Motor neuron (in vitro differentiated cells): ENCODE measurements around the gene ARFGAP3. TPM values are rescaled to one million over a fixed set of nuclear protein-coding genes. Genes with fewer than 3 reads are reported as not detected.
"Not testable (repeated sequence)": the region's sequence is repeated elsewhere in the genome, so short reads cannot be mapped to it uniquely, and the experiment has no call there.

Experiments used
- ATAC-seq, 8 experiments: fragments of 200-7000 bp; cut with Tn5 transposase; replicated peaks in 6 of 8; 2 replicates each; pipeline ENCODE4 v1.8.0; 2021; ENCODE audit warnings: mild to moderate bottlenecking in 8 of 8, moderate library complexity in 8 of 8
- H3K27ac ChIP-seq, 2 donors: fragments of 250-450 bp; sonication (Bioruptor Pico); 2 replicates each; pipeline ENCODE4 v1.9.0; 2021; ENCODE audit warnings: antibody characterized with exemption in 2 of 2, mild to moderate bottlenecking in 2 of 2, moderate library complexity in 1 of 2
- H3K4me1 ChIP-seq, 2 donors: fragments of 250-450 bp; sonication (Bioruptor Pico); replicated peaks in 1 of 2; 2 replicates each; pipeline ENCODE4 v1.6.1; 2021; ENCODE audit warnings: antibody characterized with exemption in 2 of 2, mild to moderate bottlenecking in 2 of 2, moderate library complexity in 1 of 2
- H3K4me3 ChIP-seq, 5 donors: fragments of 250-450 bp; sonication (Bioruptor Pico); 2 replicates each; pipeline ENCODE4 v1.9.0; 2021; ENCODE audit warnings: antibody characterized with exemption in 5 of 5, mild to moderate bottlenecking in 5 of 5, moderate library complexity in 4 of 5
- WGBS, 10 experiments: fragments of 450-650 bp; shearing (Covaris generic); methylation state at CpG; one replicate each; pipeline ENCODE4 v1.0.0; 2022; 5-methylcytosine and 5-hydroxymethylcytosine counted together
- in situ Hi-C, 9 experiments: fragments of 400-800 bp; cut with MboI; loops; one replicate each; pipeline ENCODE4 v1.15.0; 2021; ENCODE audit warnings: low sequenced_read_pairs in 9 of 9, low pct_unique_long_range_greater_than_20kb in 2 of 9; ENCODE audit not compliant: unreplicated experiment in 9 of 9
- total RNA-seq, 8 experiments: library from RNA; unstranded; fragments of 300-600 nt; gene quantifications; 2 replicates each; pipeline versions ENCODE4 v1.2.3 to v1.2.4, GENCODE V29; 2022

ARFGAP3 gene
- total RNA-seq, 8 experiments from 2014 or later: 22.3 to 64.2 (median 39.2) TPM

DNA sequence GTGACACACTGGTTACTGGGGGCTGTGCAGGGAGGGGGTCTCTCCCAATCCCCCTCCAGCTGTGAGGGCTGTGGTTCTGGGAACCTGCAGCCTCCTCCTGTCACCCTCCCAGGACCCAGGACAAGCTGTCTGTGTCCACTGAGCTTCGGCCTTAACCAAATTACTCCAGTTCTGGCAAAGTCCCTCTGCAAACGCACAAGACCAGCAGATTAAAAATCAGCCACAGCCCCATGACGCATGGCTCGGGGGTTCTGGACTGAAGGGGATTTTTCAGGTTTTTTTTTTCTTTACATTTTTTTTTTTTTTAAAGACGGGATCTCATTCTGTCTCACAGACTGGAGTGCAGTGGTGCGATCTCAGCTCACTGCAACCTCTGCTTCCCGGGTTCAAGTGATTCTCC, 104.2 kb downstream of the ARFGAP3 start:
- H3K4me1 ChIP-seq: peaks cover 0 to 4% of the 10 kb centered on the region in 2 donors
- no peak overlapping the region for H3K27ac ChIP-seq
- no peak for ATAC-seq
- in situ Hi-C loops: no loop called here
- 30 to 100% (median 85%) methylated on average over 2 to 6 of the region's 7 CpGs for WGBS, 10 experiments
- no peak overlapping the region for H3K4me3 ChIP-seq

DNA sequence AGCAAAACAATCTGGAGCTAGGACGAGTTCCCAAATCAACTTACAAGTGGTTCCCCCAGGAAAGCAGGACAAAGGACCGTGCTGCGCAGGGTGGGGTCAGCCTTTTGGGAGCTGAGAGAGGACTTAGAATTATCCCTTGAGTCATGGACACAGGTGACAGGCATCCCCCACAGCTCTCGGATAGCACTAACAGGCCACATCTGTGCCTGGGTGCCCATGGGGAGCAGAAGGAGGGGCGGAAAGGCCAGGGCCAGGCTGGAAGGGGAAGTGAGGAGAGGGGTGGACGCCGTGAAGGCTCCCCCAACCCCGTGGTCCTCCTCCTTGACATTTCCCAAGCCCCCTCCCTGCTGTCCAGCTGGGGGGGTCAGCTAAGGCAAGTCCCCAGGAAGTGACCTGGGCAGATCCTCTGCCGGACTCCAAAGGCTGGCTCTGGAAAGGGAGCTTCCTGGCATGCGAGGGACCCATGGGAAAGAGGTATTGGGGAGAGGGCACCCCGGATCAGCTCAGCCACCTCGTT, 104.8 kb downstream of the ARFGAP3 start:
- ATAC-seq: no peak
- H3K27ac ChIP-seq: no peak overlapping the region
- H3K4me1 ChIP-seq: peaks cover 0 to under 1% of the 10 kb centered on the region in 2 donors
- in situ Hi-C loops: no loop called here
- no peak overlapping the region for H3K4me3 ChIP-seq
- 0 to 75% (median 15%) methylated on average over 1 to 2 of the region's 12 CpGs; no CpG with 5 or more reads in 6 of the 10 experiments for WGBS, 10 experiments

DNA sequence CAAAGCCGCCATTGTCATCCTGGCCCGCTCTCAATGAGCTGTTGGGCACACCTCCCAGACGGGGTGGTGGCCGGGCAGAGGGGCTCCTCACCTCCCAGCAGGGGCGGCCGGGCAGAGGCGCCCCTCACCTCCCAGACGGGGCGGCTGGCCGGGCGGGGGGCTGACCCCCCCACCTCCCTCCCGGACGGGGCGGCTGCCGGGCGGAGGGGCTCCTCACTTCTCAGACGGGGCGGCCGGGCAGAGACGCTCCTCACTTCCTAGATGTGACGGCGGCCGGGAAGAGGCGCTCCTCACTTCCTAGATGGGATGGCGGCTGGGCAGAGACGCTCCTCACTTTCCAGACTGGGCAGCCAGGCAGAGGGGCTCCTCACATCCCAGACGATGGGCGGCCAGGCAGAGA, 106.7 kb downstream of the ARFGAP3 start:
- H3K4me1 ChIP-seq, in situ Hi-C loops, ATAC-seq, H3K4me3 ChIP-seq, H3K27ac ChIP-seq: not testable (repeated sequence)
- no CpG with 5 or more reads among the region's 28 CpGs for WGBS, 10 experiments

DNA sequence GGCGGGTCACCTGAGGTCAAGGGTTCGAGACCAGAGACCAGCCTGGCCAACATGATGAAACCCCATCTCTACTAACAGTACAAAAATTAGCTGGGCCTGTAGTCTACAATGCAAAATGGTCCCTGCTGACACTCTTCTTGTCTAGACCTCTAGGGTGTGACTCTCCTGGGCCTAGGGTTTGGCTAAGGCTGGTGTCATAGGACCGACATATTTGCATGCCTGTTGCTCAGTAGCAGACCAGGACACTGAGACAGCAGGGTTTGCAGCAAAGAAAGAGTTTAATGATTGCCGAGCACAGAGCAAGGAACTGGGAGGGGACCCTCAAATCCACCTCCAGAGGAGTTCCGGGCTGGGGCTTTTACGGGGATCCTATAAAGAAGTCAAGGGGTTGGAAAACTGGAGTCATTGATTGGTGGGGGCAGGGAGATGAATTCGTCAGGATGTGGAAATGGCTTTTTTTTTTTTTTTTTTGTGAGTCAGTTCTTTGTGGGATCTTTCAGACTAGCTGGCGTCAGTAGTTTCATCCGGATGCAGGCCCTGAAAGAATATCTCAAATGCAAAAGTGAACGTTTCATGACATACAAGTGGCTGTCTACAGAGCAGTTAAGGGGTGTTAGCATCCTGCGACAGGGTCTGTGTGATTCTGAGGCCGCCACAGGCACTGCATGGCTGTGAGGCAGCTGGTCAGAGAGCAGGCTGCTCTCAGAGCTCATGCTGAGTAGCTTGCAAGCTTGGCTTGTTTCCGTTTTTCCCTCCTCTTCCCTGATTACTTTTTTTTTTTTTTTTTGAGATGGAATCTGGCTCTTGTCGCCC, 109.2 kb downstream of the ARFGAP3 start:
- no peaks in the 10 kb centered on the region for H3K4me1 ChIP-seq
- ATAC-seq: peak in 5 of 8 experiments; percentile 41 to 72 (median 55)
- WGBS, 10 experiments: 0 to 86% (median 54%) methylated on average over 2 to 10 of the region's 14 CpGs; no CpG with 5 or more reads in 1 of the 10 experiments
- H3K4me3 ChIP-seq: no peak overlapping the region
- no peak overlapping the region for H3K27ac ChIP-seq
- in situ Hi-C loops: no loop called here

Other genes with a start within 250 kb of the ARFGAP3 start
- 10 to 100 TPM; 35.5 to 63.0 (median 54.1) TPM for gene POLDIP3, start 242.4 kb downstream of the ARFGAP3 start, total RNA-seq
- under 1 TPM in 2 of 8 experiments, not detected in 6; 0.58 to 0.84 TPM for gene ATP5MGL, start 216.7 kb downstream of the ARFGAP3 start, total RNA-seq
- 10 to 100 TPM; 19.7 to 89.0 (median 54.0) TPM for gene CYB5R3, start 207.9 kb downstream of the ARFGAP3 start, total RNA-seq
- gene A4GALT, start 136.4 kb downstream of the ARFGAP3 start, total RNA-seq: 10 to 100 TPM in 1 of 8 experiments, 1 to 10 TPM in 4, under 1 TPM in 3; 0.09 to 15.0 (median 1.2) TPM
- gene PACSIN2, start 157.9 kb upstream of the ARFGAP3 start, total RNA-seq: 10 to 100 TPM; 23.1 to 61.2 (median 39.0) TPM
- 10 to 100 TPM in 5 of 8 experiments, 1 to 10 TPM in 3; 5.1 to 34.1 (median 15.6) TPM for gene TTLL1, start 232.1 kb upstream of the ARFGAP3 start, total RNA-seq